NOMO-1 treated with dmso at 0.1 percent for 144 hours (cell line): ENCODE results near the gene MORN1.
"Not testable (repeated sequence)": the region's sequence is repeated elsewhere in the genome, so short reads cannot be mapped to it uniquely, and the experiment has no call there.

Experiments used
- DNase-seq: peaks from one replicate; lab custom pipeline; 2025; ENCODE audit not compliant: unreplicated experiment; lab: John Stamatoyannopoulos, UW

Gene MORN1

GRCh38 chr1:2297246-2298011 is 93.9 kb downstream of the MORN1 start:
- DNase-seq, result no peak

DNA sequence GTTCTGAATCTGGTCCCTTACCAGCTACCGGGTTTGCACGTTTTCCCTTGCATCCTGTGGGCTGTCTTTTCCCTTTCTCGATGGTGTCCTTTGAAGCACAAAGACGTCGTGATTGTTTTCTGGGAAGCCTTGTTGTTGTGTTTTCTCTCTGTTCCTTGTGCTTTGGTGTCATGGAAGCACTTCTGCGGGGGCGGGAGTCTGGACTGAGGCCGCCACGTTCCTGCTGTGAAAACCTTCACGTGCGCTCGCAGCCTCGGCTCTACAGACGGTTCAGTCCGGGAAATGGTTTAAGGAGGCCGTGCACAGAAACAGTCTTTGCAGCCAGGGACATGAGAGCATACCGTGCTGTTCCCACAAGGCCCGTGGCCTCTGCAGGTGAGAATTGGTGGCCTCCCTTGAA is 94.7 kb downstream of the MORN1 start:
- no peak for DNase-seq

- DNase-seq, result not testable (repeated sequence)
Measured at GRCh38 chr1:2296211-2296610, 95.1 kb downstream of the MORN1 start.

DNA sequence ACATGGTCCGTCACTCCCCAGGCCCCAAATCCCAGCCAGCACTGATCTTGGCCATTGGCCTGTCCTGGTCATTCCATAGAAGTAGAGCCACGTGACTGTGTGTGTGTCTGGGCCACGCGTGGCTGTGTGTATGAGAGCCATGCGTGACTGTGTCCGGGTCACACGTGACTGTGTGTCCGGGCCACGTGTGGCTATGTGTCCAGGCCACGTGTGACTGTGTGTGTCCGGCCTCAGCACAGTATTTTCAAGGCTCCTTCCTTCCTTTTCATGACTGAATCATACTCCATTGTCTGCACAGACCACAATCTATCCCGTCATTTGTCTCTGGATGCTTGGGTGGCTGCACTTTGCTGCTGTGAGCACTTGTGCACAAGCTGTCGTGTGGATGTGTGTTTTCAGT is 95.8 kb downstream of the MORN1 start:
- DNase-seq, result no peak

DNA sequence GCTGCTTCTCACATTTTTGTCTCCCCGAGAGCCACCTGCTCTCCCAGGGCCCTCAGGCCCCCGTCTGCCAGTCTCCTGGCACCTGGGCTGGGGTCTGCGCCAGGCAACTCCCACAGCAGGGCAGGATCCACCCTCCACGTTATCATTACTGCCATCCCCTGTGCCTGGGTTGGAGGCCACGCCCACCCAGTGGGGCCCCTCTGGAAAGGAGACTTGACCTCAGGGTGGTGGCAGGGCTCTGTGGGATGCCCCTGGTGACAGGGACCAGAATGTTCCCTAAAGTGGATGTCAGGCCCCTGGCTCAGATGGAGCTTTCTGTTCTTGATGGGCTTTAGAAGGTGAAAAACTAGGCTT is 96.7 kb downstream of the MORN1 start:
- DNase-seq, result no peak

- DNase-seq, result no peak
Measured at GRCh38 chr1:2294033-2294724, 97.2 kb downstream of the MORN1 start.

GRCh38 chr1:2292725-2293450 is 98.5 kb downstream of the MORN1 start:
- no peak for DNase-seq

DNA sequence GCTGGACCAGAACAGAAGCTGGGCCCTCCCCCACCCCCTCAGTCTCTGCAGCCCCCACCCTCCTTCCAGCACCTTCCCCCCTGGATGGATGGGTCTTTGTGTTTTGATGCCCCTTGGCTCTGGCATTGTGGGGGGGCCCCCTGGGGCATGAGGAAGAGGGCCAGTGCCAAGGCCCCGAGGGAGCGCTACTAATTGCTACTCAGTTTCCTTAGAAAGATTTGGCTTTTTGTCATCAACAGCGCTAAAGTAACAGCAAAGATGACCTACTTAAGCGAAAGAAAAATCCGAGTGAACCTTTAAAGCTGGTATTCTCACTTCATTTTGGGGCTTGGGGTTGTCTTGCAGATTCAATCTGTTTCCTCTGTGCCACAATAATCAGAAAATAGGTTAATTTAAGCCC is 99.8 kb downstream of the MORN1 start:
- no peak for DNase-seq

DNA sequence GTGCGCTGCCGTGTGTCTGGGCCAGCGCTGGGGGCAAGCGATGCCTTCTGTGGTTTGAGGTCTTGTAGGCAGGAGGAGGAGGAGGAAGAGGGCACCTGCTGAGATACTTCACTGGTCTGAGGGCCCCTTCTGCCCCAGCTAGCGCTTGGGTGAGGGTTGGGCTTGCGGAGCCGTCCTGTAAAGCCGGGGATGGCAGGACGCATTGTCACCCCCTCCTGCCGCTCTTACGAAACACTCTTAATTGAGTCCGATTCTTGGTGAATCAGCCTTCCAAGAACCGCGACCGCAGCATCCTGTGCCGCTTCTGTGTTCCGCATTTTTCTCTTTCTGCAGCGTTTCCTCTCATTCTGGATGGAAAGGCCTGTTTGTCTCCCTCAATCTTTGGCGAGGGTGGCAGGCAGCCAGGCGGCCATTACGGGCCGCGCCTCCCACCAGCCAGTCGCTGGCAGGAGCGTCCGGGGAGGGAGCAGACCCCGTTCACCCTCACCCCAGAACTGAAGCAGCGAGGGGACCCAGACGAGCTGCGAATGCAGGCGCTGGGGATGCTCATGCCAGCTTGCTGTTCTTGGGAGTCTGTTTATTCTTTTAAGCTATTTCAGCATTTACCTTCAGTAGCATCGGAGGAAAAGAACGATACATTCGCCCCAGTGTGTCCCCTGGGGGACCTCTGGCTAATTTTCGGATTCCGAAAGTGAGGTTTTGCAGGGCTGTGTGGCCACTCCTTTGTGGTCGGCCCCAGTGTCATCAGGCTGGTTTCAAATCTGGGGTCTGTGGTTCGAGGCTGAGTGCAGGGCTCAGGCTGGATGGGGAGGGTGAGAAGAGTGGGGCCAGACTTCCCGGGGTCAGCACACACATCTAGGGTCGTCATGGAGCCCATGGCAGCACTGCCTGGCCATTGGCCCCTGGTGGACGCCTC is 100.5 kb downstream of the MORN1 start:
- DNase-seq, result peak; percentile 99

DNA sequence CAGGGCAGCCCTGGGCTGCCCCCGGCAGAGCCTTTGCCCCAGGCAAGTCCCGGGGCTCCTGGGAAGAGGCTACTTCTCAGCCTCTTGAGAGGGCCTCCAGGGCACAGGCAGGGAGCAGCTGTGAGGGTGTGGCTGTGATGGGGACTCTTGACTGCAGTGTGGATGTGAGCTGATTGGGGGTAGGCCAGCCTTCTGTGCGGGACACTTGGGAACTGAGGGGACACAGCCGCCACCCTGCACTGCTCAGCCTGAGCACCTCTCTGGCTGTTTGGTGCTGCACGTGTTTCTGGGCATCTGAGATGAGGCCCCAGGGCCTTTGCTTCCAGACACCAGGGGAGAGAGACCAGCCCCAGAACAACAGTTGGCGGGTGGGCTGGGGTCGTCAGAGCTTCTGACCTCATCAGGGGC is 101.2 kb downstream of the MORN1 start:
- DNase-seq, result no peak

DNA sequence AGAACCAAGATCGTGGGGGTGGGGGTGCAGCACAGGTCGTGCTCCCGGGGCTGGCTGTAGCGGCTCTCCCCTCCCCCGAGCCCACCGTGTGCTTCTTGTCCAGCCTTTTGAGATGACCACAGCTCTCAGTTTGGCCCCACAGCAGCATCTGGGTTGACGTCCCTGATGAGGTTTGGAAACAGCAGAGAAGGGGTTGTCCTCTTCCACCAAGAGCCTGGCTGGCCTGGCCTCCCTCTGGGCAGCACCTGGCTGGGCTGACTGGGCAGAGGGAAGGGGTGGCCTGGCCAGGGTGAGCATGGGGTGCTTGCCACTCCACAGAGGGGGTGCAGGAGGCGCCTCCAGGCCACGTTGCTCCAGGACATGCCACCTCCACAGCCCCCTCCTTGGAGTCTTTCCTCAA is 101.7 kb downstream of the MORN1 start:
- DNase-seq, result no peak

GRCh38 chr1:2288816-2289536 is 102.4 kb downstream of the MORN1 start:
- DNase-seq, result no peak

GRCh38 chr1:2288311-2288710 is 103.0 kb downstream of the MORN1 start:
- no peak for DNase-seq

DNA sequence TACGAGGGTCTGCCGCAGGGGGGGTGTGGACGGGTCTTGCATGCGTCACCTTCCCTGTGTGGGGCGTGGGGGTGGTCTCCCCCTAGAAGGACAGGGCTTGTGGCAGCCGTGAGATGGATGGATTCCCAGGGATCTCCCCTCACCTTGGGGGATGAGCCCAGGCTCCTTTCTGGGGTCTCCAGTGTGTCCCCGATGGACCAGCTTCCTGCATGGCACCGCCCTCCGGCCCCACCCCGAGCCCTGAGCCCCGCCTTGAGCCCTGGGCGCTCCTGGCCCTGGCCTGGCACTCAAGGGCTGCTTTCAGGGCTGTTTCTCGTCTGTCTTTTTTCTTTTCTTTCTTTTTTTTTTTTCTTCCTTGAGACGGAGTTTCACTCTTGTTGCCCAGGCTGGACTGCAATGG is 103.7 kb downstream of the MORN1 start:
- DNase-seq, result no peak

GRCh38 chr1:2286923-2287322 is 104.4 kb downstream of the MORN1 start:
- DNase-seq, result no peak

GRCh38 chr1:2284932-2285331 is 106.4 kb downstream of the MORN1 start:
- DNase-seq, result no peak

DNA sequence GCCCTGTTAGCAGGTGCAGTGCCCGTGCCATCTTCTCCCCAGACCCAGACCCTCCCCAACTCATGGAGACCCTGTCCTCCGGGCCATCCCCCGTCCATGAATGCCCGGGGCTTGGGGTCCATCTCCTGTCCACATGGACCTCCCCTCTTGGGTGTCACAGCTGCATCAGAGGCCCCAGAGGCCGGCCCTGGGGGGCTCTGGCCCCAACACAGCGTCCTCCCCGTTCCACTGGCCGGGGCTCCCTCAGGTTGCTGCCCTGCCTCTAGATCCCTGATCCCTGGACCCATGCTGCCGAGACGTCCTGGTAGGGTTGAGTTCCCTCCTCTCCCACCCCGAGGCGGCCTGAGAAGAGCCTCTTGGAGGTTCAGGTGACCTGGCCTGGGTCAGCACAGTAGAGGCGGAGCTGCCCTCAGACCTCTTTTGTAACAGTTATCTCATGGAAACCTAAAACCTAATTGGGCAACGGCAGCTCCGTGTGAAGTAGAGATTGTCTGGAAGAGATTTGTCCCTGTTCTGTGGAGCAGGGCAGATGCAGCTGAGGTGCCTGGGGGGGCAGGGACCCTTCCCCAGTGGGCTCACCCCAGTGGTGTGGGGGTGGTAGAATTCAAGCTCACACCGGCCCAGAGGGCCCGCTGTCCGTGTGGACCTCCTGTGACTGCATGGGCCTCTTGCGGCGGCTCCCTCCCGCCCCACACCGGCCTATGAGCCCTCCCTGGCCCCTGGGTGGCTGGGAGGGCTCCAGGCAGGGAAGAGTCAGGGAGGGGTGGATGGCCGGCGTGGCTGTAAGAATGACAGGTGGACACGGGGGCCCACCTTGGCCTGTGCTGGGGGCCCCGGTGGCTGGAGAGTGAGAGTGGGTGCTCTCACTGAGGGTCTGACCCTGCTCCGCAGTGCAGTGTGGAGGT is 107.1 kb downstream of the MORN1 start:
- DNase-seq, result no peak

GRCh38 chr1:2283371-2283990 is 107.9 kb downstream of the MORN1 start:
- no peak for DNase-seq
